ENCODE results near the gene CNKSR3. TPM values are rescaled to one million over a fixed set of nuclear protein-coding genes. Genes with fewer than 3 reads are reported as not detected.

CNKSR3 gene
- total RNA-seq, 1 donor from 2014 or later: not detected

DNA sequence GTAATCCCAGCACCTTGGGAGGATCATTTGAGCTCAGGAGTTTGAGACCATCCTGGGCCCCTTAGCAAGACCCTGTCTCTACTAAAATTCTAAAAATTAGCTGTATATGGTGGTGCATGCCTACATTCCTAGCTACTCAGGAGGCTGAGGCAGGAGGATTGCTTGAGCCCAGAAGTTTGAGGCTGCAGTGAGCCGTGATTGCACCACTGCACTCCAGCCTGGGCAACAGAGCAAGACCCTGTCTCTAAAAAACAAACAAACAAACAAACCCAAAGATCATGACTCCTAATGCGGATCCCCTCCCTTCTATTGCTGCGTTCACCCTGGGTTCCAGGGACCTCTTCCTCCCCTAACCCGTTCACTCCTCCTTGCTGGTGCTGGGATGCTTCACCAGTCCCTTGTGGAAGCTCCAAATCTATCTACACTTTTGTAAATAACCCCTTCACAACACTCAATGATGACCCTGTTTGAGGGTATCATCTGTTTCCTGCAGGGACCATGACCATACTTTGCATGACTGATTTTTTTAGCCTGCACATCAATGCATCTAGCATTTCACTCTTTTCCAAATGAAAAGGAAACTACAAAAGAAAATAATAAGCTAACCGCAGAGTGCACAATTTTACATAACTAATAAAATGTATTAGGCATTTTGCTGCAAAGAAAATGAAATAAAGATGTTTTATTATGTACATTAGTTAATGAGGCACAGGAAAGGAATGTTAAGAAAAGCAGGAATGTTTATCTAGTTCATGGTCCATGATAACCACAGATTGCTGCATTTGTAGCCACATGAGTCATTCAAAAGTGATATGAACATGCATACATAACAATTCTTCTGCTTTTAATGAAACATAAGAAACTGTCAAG is 123.4 kb downstream of the CNKSR3 start:
- intact Hi-C loops (cut with micrococcal nuclease): no loop called here

- intact Hi-C loops (cut with micrococcal nuclease): no loop called here
Observed at GRCh38 chr6:154384191-154384590, 126.3 kb downstream of the CNKSR3 start.

GRCh38 chr6:154383273-154383672 is 127.2 kb downstream of the CNKSR3 start:
- intact Hi-C loops (cut with micrococcal nuclease): no loop called here

GRCh38 chr6:154382740-154383139 is 127.7 kb downstream of the CNKSR3 start:
- intact Hi-C loops (cut with micrococcal nuclease): no loop called here

DNA sequence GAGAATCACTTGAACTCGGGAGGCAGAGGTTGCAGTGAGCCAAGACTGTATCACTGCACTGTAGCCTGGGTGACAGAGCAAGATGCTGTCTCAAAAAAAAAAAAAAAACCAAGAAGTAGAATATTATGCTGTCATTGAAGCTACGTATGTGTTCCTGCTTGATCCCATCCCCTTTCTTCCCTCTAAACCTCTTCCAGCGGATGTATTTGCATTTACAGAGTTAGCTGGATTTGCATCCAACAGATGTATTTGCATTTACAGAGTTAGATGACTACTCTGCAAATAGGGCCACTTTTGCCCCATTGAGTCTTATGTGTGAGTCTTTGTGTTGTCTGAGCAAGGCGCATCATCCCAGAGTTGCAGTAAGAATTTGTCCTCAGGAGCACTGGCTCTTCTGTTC is 128.9 kb downstream of the CNKSR3 start:
- intact Hi-C loops (cut with micrococcal nuclease): no loop called here

GRCh38 chr6:154380741-154381140 is 129.7 kb downstream of the CNKSR3 start:
- intact Hi-C loops (cut with micrococcal nuclease): no loop called here

GRCh38 chr6:154379585-154379984 is 130.9 kb downstream of the CNKSR3 start:
- intact Hi-C loops (cut with micrococcal nuclease): no loop called here

GRCh38 chr6:154378518-154378917 is 132.0 kb downstream of the CNKSR3 start:
- intact Hi-C loops (cut with micrococcal nuclease): no loop called here

GRCh38 chr6:154377726-154378125 is 132.8 kb downstream of the CNKSR3 start:
- intact Hi-C loops (cut with micrococcal nuclease): no loop called here

DNA sequence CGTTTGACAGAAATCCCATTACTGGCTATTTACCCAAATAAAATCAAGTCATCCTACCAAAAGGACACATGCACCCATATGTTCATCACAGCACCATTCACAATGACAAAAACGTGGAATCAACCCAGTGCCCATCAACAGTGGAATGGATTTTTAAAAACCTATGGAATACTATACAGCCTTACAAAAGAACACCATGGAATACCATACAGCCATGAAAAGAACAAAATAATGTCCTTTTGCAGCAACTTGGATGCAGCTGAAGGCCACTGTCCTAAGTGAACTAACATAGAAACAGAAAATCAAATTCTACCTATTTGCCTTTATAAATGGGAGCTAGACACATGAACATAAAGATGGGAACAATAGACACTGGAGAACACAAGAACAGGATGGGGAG is 136.5 kb downstream of the CNKSR3 start:
- intact Hi-C loops (cut with micrococcal nuclease): no loop called here

GRCh38 chr6:154371281-154371680 is 139.2 kb downstream of the CNKSR3 start:
- intact Hi-C loops (cut with micrococcal nuclease): no loop called here

DNA sequence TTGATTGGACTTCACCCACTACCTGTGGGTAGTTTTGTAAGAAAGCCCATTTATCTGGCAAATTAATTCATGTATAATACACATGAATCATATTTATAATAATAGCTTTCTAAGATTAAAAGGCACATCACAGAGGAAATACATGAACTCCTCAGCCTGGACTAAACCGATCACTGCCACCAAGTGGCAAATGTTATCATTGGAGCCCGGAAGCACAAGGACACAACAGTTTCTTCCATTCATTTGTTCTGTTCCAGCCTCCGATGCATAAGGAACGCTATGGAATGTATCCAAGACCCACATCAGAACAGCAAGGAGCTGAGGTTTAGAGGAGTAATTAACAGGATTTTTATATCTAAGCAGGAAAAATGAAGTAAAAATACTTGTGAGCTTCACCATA is 139.9 kb downstream of the CNKSR3 start:
- intact Hi-C loops (cut with micrococcal nuclease): loop anchor here (1.0 kb wide), 1 partner anchor 214 kb away; no protein-coding TSS in a partner anchor

GRCh38 chr6:154367839-154368695 is 142.4 kb downstream of the CNKSR3 start:
- intact Hi-C loops (cut with micrococcal nuclease): no loop called here

DNA sequence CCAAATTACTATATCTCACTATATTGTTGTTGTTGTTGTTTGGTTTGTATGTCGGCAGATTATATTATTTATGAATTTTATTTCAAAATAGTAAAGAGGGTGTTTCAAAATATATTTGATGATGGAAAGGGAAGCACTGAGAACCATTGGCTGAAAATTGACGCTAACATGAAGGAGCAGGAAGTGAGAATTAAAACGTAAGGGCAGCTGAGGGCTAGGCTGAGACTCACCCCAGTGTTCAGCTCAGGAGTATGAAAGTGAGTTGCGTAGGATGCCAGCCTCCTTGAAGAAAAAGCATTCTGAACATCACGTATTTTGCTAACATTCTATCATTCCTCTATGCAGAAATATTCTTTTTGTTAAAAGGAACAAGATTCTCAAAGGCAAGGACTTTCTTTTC is 143.1 kb downstream of the CNKSR3 start:
- intact Hi-C loops (cut with micrococcal nuclease): no loop called here

DNA sequence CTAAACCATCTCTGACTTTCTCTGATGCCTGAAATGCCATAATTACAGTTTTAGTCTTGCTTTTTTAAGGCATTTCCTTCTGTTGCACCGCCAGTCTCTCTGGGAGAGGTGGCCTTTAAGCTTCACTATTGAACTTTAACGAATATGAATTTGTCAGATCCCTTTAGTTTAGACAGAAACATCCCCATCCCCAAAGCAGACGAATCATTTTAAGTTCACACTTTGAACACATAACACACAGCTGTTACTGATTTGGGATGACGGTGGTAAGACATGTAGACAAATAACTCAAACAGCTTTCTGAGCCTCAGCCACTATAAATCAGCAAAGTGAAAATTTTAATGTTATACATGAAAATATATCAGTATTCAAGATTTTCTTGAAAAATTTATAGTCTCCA is 146.7 kb downstream of the CNKSR3 start:
- intact Hi-C loops (cut with micrococcal nuclease): no loop called here

DNA sequence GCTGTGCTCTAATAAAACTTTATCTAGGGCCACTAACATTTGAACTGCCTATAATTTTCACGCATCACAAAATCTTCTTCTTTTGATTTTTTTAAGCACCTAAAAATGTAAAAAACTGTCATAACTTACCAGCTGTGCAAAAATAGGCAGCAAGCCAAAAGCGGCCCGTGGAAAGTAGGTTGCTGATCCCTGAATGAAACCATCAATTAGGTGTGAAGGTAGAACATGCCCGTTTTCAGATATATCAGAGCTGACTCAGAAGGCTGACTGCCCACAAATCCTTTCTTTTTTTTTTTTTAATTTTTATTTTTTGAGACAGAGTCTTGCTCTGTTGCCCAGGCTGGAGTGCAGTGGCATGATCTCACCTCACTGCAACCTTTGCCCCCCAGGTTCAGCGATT is 149.0 kb downstream of the CNKSR3 start:
- intact Hi-C loops (cut with micrococcal nuclease): no loop called here

GRCh38 chr6:154360476-154360875 is 150.0 kb downstream of the CNKSR3 start:
- intact Hi-C loops (cut with micrococcal nuclease): no loop called here

- intact Hi-C loops (cut with micrococcal nuclease): no loop called here
Observed at GRCh38 chr6:154359679-154360078, 150.8 kb downstream of the CNKSR3 start.

DNA sequence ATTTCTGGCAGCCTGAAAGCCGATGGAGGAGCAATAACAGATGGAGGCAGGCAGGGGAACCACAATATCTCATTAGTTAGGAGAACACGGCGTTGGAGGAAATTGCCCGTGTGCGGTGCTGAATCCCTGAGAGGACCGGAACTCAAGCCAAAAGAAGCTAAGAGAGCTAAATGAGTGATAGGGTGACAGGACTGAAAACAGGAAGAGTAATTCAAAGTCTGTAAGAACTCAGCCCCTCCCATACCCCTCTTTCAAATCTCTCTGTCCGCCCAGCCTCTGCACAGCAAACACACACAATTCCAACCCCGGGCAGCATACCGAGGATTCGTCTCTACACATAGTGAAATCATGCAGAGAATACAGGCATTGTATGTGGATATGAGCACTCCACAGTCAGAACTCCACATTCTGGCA is 151.3 kb downstream of the CNKSR3 start:
- intact Hi-C loops (cut with micrococcal nuclease): no loop called here

DNA sequence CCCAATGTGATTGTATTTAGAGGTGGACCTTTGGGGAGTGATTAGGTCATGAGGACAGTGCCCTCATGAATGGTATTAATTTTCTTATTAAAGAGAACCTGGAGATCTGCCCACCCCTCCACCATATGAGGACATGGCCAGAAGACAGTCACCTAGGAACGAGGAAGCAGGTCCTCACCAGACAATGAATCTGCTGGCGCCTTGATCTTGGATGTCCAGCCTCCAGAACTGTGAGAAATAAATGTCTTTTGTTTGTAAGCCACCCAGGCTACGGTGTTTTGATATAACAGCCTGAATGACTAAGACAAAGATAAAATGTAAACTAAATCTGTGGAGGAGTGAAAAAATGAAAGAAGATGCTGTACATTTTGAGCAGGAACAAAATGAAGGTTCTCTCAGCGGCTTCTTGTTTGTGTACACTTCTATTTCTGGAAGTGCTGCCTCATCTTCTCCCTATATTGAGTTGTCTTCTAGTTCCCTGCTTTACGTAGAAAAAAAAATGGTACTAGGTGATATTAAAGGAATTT is 152.4 kb downstream of the CNKSR3 start:
- intact Hi-C loops (cut with micrococcal nuclease): no loop called here

DNA sequence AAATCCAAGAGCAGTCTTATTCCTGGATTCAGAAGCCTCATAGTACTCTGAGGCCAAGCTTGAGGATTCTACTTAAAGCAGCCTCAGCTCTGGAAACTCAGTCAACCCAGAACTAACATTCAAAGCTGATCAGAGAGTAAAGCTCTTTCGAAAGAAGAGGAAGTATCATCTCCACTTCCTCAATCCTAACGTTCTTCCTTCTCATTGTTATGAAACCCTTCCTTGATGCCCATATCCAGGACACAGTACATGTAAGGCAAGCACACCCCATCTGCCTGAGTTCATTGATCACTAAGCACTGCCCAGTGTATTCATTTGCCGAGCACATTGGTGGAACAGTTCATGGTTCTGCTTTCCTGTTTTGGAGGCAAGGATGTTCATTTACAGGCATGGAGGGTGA is 153.8 kb downstream of the CNKSR3 start, which contains the start of gene IPCEF1:
IPCEF1 (minus strand) TSS at position 114 of the 400 bp plus-strand sequence. CDS start 90,856 bp downstream, outside the sequence.
- intact Hi-C loops (cut with micrococcal nuclease): no loop called here

- intact Hi-C loops (cut with micrococcal nuclease): no loop called here
Observed at GRCh38 chr6:154356113-154356512, 154.4 kb downstream of the CNKSR3 start.
